Measurements from ENCODE around the gene RNF169. TPM values are rescaled to one million over a fixed set of nuclear protein-coding genes. Genes with fewer than 3 reads are reported as not detected.

Gene RNF169
- total and polyA plus RNA-seq, 2 of the 8 experiments (the other 6 are each of a cell fraction or from before 2014, with no cell fraction given), result 3.6 to 12.5 TPM

DNA sequence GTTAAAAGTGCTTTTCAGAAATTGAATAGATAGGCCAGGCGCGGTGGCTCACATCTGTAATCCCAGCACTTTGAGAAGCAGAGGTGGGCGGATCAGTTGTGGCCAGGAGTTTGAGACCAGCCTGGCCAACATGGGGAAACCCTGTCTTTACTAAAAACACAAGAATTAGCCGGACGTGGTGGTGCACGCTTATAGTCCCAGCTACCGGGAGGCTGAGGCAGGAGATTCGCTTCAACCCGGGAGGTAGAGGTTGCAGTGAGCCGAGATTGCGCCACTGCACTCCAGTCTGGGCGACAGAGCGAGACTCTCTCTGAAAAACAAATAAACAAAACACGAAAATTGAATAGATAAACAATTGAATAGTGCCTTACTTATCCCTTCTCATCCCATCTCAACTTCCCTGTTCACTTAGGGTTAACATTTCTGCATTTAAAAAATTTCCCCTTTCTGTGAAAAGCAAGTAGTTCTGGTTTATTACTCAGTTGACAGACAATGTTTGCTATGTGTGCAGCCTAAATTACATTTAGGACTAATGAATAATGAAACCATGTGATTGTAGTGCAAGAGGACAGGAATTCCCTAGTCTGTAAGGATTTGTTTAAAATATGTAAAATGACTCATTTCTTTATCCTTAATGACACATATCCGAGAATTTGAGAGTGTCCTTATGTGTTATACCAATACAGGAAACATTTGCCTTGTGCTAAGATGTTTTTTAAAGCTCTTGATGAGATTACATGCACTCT, 6.0 kb downstream of the RNF169 start:
- no peak overlapping the region; the same call in 1 of the 2 replicates for H2BK12ac ChIP-seq (ENCODE audit: low read depth, low read length)
- H3K23me2 ChIP-seq (ENCODE audit: low read depth, low read length), result peaks cover 5% of the 10 kb centered on the region; the same call in 1 of the 2 replicates
- ChIA-PET POLR2A (ENCODE audit: partially characterized antibody) (interaction anchor here (0.6 to 2.0 kb wide), 2 partner anchors 11 to 114 kb away, joined by 3 to 4 read pairs; no protein-coding TSS in a partner anchor), CTCF (ENCODE audit: partially characterized antibody) (interaction anchor here (0.8 to 1.7 kb wide), 2 partner anchors 23 to 91 kb away, joined by 3 to 5 read pairs; no protein-coding TSS in a partner anchor)
- H3K36me3 ChIP-seq (ENCODE audit: control insufficient read depth in 2 of 4, insufficient read depth in 4 of 4, low read length in 3 of 4), result no peaks in the 10 kb centered on the region
- no peaks in the 10 kb centered on the region for H3K27me3 ChIP-seq (replicated peaks in 1 of 4; ENCODE audit: control insufficient read depth in 3 of 4, extremely low read depth in 1 of 4, insufficient read depth in 3 of 4, low read length in 3 of 4)
- no peak overlapping the region for H2BK20ac ChIP-seq (ENCODE audit: low read length)
- H4K91ac ChIP-seq (replicated peaks; ENCODE audit: insufficient read length, low read length), result no peak overlapping the region
- FAIRE-seq (no peak), DNase-seq (ENCODE audit: low read depth in 1 of 2, low spot score in 2 of 2) (no peak)
- TF ChIP-seq KDM5A (IDR thresholded peaks at IDR 0.05; ENCODE audit: low read length) (no peak), CEBPB (IDR thresholded peaks at IDR 0.05; ENCODE audit: low read depth, low read length) (peak; percentile 69; the same call in 1 of the 2 replicates)
- no peak overlapping the region for H3K4ac ChIP-seq (replicated peaks; ENCODE audit: insufficient read length, low read depth, low read length)
- H2BK5ac ChIP-seq (ENCODE audit: low read depth, low read length), result no peak overlapping the region
- H2AK5ac ChIP-seq (ENCODE audit: low read depth, low read length), result no peak overlapping the region
- no peak overlapping the region for H3K56ac ChIP-seq (replicated peaks; ENCODE audit: insufficient read length, low read depth, low read length)
- H3K27ac ChIP-seq (ENCODE audit: low read depth, low read length), result no peak overlapping the region
- no peak overlapping the region for H3K14ac ChIP-seq (ENCODE audit: insufficient read length)
- H4K8ac ChIP-seq (ENCODE audit: extremely low read depth, insufficient read depth, low read length), result no peak overlapping the region
- 86% methylated on average over 15 of the region's 15 CpGs; no CpG with 5 or more reads in 1 of the 2 experiments for WGBS, 2 experiments (ENCODE audit: extremely low coverage in 1 of 2, insufficient coverage in 1 of 2, insufficient read length in 1 of 2, insufficient replicate concordance in 2 of 2, low coverage in 1 of 2, low lambda C conversion rate in 2 of 2, missing lambda C conversion rate in 1 of 2)
- H3K23ac ChIP-seq (ENCODE audit: insufficient read length), result no peak overlapping the region
- H4K20me1 ChIP-seq (replicated peaks in 1 of 2; ENCODE audit: control insufficient read depth in 1 of 2, insufficient read depth in 2 of 2, low read length in 2 of 2), result peaks cover 0 to 3% of the 10 kb centered on the region in 2 experiments
- no peak overlapping the region for H2BK15ac ChIP-seq (ENCODE audit: low read length)
- no peak overlapping the region for H2AFZ ChIP-seq (ENCODE audit: low read length)
- no peak overlapping the region for H3K4me3 ChIP-seq (ENCODE audit: extremely low read depth in 1 of 4, insufficient read depth in 2 of 4, low read depth in 3 of 4, low read length in 4 of 4)
- H3K79me1 ChIP-seq (ENCODE audit: low read depth, low read length), result peaks cover 3% of the 10 kb centered on the region
- H3K9me3 ChIP-seq (ENCODE audit: insufficient read depth in 2 of 2, low read depth in 1 of 2, low read length in 1 of 2), result peaks cover 0 to 3% of the 10 kb centered on the region in 2 experiments; a peak in 1 of 4 replicates
- no peak overlapping the region for H3K9ac ChIP-seq (replicated peaks in 1 of 4; ENCODE audit: extremely low read depth in 1 of 4, low read depth in 3 of 4, low read length in 3 of 4)
- peaks cover 0 to 62% of the 10 kb centered on the region in 2 experiments; a peak in 2 of 4 replicates for H3K79me2 ChIP-seq (ENCODE audit: control insufficient read depth in 1 of 2, insufficient read depth in 2 of 2, low read length in 2 of 2)
- no peak overlapping the region for H2BK120ac ChIP-seq (replicated peaks; ENCODE audit: low read depth, low read length)
- H3K4me2 ChIP-seq (ENCODE audit: insufficient read depth in 1 of 2, low read depth in 2 of 2, low read length in 2 of 2), result peak overlapping the region in 1 of 2 experiments; percentile 62; a peak in 2 of 4 replicates
- H3K4me1 ChIP-seq (replicated peaks in 1 of 4; ENCODE audit: control insufficient read depth in 3 of 4, insufficient read depth in 4 of 4, low read length in 3 of 4), result peaks cover 3 to 7% (median 4%) of the 10 kb centered on the region in 4 experiments; a peak in 5 of 7 replicates
- H3K18ac ChIP-seq (ENCODE audit: extremely low read depth, low read length), result no peak overlapping the region
- no peak overlapping the region for H4K5ac ChIP-seq (ENCODE audit: insufficient read length, low read depth, low read length)

All from H1 (cell line).